Thyroid gland (tissue), 4 donors: ENCODE measurements around the gene NMRAL1.

Source experiments
- CTCF ChIP-seq, 6 experiments: fragments of 200-600 bp in 3 of 6; fragments of 450-650 bp in 3 of 6; sonication (generic) in 3 of 6; IDR thresholded peaks; one replicate each; pipeline ENCODE4 v1.5.1; 2016 to 2019; ENCODE audit warnings: antibody characterized with exemption in 6 of 6, mild to moderate bottlenecking in 2 of 6, inconsistent platforms in 1 of 6, moderate library complexity in 1 of 6
- POLR2A ChIP-seq, 2 donors: fragments of 450-650 bp; IDR thresholded peaks; one replicate each; pipeline ENCODE4 v1.6.1; 2017; ENCODE audit warnings: antibody characterized with exemption in 2 of 2, mild to moderate bottlenecking in 2 of 2, moderate library complexity in 1 of 2

- no peak for TF ChIP-seq CTCF (IDR thresholded peaks at IDR 0.05)
- no peak for TF ChIP-seq POLR2A (IDR thresholded peaks at IDR 0.05)
Measured at GRCh38 chr16:4442371-4442770, 32.1 kb downstream of the NMRAL1 start.
